GM18511 (cell line): ENCODE data around the gene KRTAP3-3.
"Not testable (repeated sequence)": the region's sequence is repeated elsewhere in the genome, so short reads cannot be mapped to it uniquely, and the experiment has no call there.

ENCODE experiments used
- ATAC-seq: cut with Tn5 transposase; IDR thresholded peaks from one replicate; pipeline ENCODE4 v1.9.1; 2021; ENCODE audit warnings: mild to moderate bottlenecking, moderate library complexity; ENCODE audit not compliant: unreplicated experiment

KRTAP3-3 gene

DNA sequence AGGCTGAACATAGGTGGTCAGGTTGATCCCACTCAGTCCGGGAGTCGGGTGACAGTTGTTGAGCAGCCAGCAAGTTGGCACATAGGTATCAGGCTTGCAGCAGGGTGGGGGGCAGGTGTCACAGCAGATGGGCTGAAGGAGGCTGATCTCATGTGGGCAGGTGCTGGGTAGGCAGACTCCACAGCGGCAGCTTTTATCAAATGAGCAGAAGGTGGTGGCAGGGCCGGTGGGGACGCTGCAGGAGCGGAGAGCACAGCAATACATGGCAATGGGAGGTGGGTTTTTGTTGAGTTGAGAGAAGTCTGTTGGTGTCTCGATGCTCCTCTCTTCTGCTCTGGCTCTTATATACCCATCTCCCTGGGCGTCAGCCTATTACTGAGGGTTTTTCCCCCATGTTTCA is 14.8 kb upstream of the KRTAP3-3 start, which contains the start of gene KRTAP3-1:
TSS of gene KRTAP3-1 (minus strand) at position 318 of the 400 bp plus-strand sequence. CDS start at position 264, 54 bp downstream.
- no peak for ATAC-seq

DNA sequence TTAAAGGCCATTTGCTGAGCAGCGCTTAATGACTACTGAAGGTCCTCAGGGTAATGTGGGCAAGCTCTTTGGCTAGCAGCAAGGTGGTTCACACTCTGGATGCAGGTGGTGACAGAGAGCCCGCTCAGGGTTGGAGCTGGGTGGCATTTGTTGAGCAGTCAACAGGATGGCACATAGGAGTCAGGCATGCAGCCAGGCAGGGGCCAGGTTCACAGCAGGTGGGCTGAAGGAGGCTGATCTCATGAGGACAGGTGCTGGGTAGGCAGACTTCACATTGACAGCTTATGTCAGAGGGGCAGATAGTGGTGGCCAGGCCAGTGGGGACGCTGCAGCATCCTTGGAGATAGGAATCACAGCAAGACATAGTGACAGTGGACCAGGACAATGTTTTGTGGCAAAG is 10.4 kb upstream of the KRTAP3-3 start:
- ATAC-seq, result no peak

- no peak for ATAC-seq
Observed at GRCh38 chr17:41003926-41004325, 10.0 kb upstream of the KRTAP3-3 start.

DNA sequence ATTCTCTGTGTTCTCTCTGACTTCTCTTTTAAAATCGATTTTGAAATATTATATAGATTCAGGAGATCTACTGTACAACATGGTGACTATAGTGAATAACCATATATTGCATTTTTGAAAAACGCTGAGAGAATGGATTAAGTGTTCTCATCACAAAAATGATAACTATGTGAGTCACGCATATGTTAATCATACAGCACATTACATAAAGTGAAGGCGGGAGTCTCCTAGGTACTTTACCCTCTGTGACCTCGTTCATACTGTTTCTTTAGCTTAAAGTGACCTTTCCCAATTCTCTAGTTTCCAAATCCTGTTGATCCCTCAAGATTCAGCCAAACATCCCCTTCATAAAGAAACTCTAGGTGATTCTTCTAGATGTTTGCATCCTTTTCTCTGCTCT is 8.8 kb upstream of the KRTAP3-3 start:
- no peak for ATAC-seq

DNA sequence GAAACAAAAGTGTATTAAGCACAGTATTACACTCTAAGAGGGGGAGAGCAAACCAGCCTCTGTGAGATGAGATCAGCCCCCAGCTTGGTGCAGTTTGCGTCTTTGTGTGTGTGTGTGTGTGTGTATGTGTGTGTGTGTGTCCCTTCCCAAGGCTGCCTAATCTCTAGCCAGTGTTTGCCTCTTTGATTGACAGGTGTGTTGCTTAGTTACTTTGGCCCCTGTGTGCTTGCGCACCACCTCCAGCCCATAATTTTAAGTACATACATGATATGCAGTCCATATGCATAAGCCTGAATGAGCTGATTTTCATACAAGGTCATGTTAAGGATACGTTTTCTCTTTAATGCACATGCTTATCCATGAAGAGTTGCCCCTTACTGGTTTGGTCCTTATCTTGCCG is 7.8 kb upstream of the KRTAP3-3 start:
- ATAC-seq, result no peak

DNA sequence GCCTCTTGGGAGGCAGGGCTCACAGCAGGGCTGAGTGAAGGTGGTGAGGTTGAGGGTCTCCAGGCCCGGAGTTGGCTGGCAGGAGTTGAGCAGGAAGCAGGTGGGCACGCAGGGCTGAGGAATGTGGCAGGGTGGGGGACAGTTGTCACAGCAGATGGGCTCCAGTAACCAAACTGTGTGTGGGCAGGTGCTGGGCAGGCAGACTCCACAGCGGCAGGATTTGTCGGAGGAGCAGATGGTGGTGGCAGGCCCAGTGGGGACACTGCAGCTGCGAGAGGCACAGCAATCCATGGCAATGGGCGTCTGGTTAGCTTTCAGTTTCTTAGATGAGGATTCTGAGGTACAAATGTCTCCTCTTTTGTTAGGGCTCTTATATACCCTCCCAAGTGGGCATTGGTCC is 5.6 kb upstream of the KRTAP3-3 start, which contains the start of gene KRTAP3-2:
TSS of gene KRTAP3-2 (minus strand) at position 344 of the 400 bp plus-strand sequence. CDS start at position 291, 53 bp downstream.
- not testable (repeated sequence) for ATAC-seq

GRCh38 chr17:40997361-40997760 is 3.4 kb upstream of the KRTAP3-3 start:
- no peak for ATAC-seq

- no peak for ATAC-seq
Observed at GRCh38 chr17:40996829-40997228, 2.9 kb upstream of the KRTAP3-3 start.

- no peak for ATAC-seq
Observed at GRCh38 chr17:40995116-40995515, 1.2 kb upstream of the KRTAP3-3 start.

GRCh38 chr17:40993084-40993483 is 880 bp downstream of the KRTAP3-3 start:
- no peak for ATAC-seq

- no peak for ATAC-seq
Observed at GRCh38 chr17:40992666-40993065, 1.3 kb downstream of the KRTAP3-3 start.

DNA sequence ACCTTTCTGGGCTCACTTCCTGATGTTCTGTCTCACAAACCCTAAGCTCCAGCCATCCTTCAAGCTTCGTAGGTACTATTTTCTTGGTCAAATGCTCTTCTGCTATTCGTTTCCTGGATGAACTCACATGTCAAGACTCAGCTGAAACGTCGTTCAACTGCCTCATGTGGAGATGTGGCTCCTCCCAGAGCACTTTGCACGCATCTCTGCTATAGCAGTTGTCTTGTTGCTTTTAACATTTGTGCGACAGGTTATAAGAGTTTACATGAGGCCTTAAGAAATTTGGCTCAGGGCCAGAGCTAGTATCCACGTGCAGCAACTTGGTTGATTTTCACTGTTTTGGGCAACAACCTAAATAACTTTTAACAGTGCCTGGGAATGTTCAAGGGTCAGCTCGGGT is 7.0 kb downstream of the KRTAP3-3 start:
- ATAC-seq, result no peak

DNA sequence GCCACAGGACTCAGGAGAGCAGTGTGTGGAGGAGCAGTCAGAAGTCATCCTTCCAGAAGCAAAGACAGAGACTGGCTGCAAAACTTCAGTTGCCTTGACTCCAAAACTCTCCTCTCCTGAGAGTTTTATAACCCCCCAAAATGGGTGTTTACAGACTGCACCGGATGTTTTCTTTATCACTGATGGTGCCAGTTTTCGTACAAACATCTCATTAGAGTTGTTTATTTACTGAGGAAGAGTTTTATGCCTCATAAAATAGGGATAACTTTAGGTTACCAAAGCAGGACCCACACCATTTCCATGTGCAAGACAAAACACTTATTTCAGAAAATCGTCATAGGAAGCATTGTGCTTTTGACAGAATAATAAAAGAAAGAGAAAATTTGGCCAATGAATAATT is 9.7 kb downstream of the KRTAP3-3 start, which contains the start of gene KRT40:
TSS of gene KRT40 (minus strand) at position 101 of the 400 bp plus-strand sequence. CDS start at position 48, 53 bp downstream.
- ATAC-seq, result no peak

DNA sequence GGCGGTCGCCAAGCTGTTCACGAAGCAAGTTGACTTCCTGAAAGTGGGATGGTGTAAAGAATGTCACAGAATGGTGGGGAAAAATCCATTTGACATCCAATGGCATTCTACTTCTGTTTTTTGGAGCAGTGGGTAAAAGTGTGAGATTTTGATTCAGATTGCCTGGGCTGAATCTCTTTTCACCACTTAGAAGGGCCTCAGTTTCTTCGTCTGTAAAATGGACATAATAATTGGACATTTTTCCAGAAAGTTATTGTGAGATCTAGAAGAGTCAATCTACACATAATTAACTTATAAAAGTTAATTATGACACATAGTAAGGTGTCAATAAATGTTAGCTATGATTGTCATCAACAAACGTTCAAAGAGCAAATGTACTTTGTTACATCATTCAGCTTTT is 12.8 kb downstream of the KRTAP3-3 start:
- no peak for ATAC-seq

DNA sequence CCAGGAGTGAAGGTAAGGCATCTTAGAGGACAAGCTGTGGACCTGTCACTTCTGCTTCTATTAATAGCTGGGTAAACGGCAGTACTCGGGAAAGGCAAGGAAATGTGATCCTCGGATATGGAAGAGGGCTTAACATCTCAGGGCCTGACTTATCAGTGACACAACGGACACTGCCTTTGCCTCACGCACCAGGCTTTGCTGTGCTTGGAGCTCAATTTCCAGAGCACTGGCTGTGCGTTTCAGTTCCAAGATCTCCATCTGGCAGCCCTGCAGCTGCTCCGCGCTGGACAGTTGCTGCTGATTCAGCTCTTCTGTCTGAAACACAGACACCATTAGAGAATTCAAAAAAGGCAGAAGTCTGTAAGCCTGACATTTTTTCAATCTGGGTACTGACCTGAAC is 13.4 kb downstream of the KRTAP3-3 start:
- no peak for ATAC-seq

GRCh38 chr17:40980117-40980516 is 13.8 kb downstream of the KRTAP3-3 start:
- ATAC-seq, result no peak

- ATAC-seq, result no peak
Observed at GRCh38 chr17:40978575-40979151, 15.3 kb downstream of the KRTAP3-3 start.

DNA sequence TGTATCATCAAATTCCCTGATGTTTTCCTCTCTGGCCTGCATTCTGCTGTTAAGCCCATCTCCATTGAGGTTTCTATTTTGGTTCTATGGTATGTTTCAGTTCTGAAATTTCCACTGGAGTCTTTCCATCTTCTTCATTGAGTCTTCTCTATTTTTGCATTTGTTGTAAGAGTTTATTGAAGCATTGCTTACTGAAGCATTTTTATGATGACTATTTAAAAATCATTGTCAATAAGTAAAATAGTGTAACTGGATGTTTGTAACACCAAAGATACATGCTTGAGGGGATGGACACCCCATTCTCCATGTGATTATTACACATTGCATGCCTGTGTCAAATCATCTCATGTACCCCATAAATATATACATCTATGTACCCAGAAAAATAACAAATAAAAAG is 18.4 kb downstream of the KRTAP3-3 start:
- ATAC-seq, result no peak

- no peak for ATAC-seq
Observed at GRCh38 chr17:40974366-40974765, 19.6 kb downstream of the KRTAP3-3 start.

DNA sequence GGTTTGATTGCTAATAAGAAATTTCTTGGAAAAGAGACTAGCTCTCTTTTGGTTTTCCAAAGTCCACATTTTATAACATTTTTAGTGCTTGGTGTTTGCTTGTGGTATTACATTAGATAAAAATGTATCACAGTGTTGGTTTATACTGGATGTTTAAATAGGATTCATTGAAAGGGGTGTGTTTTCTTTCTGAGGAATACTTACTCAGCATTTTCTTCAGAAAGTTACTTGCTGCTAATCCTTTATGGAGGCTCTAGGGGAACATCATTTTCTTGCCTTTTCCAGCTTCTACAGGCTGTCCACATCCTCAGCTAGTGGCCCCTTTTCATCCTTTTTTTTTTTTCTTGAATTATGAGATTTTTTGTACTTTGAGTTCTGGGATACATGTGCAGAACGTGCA is 26.4 kb downstream of the KRTAP3-3 start:
- ATAC-seq, result no peak

GRCh38 chr17:40966848-40967247 is 27.1 kb downstream of the KRTAP3-3 start, which contains the start of gene KRT39:
Gene KRT39, minus strand, starts transcription at chr17:40966948. Its CDS starts 92 bp downstream, at chr17:40966856.
- no peak for ATAC-seq

GRCh38 chr17:40963838-40964237 is 30.1 kb downstream of the KRTAP3-3 start:
- no peak for ATAC-seq

GRCh38 chr17:40962059-40962561 is 31.9 kb downstream of the KRTAP3-3 start:
- ATAC-seq, result no peak
